ENCODE results near the gene CHN2. TPM values are rescaled to one million over a fixed set of nuclear protein-coding genes. Genes with fewer than 3 reads are reported as not detected.

Gene CHN2
- total RNA-seq, 1 donor from 2014 or later, result 56.5 TPM

- no peak for DNase-seq (ENCODE audit: low spot score)
- no peak for ATAC-seq
Observed at GRCh38 chr7:29353810-29354209, 159.2 kb downstream of the CHN2 start.

GRCh38 chr7:29354340-29354739, 159.8 kb downstream of the CHN2 start:
- ATAC-seq, result no peak
- no peak for DNase-seq (ENCODE audit: low spot score)

DNA sequence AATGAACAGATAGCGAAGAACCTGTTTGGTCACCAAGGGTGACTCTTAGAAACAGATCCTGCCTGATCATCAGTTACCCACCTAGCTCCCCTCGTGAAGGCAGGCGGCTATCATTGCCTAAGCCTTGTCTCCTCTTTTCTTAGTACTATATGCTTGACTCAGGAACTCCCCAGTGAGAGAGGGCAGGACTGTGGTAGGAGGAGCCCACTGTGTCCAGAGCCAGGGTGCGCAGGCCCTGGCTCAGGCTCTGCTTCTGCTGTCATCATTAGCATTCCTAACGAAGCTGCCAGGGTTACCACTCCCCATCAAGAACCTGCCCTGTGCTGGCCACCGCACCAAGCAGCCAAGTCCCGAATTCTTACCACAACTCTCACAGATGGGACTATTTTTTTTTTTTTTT, 160.8 kb downstream of the CHN2 start:
- DNase-seq (ENCODE audit: low spot score), result no peak
- no peak for ATAC-seq

DNA sequence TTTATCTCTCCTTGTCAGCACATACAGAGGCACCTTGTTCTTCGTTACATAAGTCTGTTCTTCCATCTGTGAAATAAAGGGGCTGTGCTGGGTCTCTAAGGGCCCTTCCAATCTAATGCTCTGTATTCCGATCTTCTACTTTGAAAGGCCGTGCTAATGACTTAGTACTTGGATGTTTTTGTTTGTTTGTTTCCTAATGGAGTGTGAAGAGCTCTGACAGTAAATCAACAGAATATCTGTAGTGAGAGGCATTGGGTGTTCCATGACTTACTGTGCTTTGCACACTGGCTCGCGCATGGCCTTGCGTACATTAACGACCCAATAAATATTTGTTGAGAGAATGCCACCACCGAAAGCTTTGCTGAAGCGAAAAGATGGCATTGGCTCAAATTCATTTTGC, 162.1 kb downstream of the CHN2 start:
- DNase-seq (ENCODE audit: low spot score) (no peak), ATAC-seq (no peak)

DNA sequence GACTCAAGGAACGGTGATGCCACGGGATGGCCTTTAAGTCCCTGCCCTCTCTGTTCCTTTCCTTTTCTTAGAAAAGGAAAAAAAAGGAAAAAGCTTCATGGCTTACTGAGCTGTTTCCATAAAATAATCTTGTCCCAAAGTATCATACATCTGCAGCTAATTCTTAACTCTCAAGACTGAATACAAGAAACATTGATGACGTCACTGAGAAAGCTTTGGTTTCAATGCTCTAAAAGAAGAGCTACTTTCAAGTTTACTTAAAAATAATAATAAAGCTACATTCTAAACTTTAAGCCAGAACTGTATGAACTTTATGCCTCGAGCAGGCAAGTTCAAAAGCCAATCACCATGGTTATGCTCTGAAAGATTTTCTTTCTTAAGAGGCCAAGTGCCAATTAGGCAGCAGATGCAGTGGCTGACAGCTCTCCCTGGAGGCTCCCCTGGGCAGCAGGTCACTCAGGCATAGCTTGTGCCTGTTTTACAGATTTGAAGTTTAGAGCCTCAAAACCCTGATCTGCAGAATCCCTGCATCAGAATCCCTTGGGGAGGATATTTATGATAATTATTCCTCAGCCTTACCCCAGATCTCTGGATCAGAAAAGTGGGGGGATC, 165.0 kb downstream of the CHN2 start:
- ATAC-seq, result no peak
- DNase-seq (ENCODE audit: low spot score), result no peak

DNA sequence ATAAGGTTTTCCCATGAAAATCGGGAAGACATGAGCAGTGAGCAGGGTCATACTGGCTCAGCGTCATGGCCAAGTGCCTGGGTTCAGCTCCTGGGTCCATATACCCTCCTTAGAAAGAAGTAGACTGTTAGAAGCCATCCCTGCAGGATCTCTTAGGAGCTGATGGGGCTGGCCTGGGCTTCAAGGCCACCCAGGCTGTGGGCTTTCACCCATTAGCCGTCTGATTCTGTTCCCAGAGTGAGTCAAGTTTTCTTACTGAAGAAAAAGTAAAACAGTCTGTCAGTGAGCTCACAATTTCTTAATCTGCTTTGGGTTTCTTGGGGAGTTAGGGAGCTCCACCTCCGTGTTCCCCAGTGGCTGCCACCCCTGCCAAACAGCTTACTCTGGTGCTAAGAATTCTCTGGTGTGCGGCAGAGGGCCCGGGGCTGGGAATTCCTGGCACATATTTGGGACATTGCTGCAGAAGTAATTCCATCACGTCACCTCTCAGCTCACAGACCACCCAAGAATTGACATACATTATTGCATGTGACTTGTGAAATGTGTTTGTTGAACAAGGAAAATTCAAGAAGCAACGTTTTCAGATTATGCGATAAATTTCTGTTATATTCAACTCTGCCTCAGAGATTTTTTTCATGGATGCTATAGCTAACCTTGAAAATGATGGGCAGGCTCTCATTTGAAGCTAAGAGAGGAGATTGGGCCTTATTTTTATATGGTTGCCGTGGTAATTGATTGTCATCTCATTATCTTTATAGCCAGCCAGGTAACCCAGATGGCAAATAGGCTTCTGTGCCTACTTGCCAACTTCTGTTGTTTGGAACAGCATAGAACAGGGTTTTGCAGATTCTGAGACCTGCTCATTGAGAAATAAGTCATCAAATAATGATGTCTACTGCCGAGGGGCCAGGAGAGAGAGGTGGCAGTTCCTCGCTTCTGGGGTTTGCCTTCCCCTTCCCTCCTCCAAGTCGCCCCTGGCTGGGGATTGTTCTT, 166.4 kb downstream of the CHN2 start:
- ATAC-seq, result no peak
- DNase-seq (ENCODE audit: low spot score), result no peak

DNA sequence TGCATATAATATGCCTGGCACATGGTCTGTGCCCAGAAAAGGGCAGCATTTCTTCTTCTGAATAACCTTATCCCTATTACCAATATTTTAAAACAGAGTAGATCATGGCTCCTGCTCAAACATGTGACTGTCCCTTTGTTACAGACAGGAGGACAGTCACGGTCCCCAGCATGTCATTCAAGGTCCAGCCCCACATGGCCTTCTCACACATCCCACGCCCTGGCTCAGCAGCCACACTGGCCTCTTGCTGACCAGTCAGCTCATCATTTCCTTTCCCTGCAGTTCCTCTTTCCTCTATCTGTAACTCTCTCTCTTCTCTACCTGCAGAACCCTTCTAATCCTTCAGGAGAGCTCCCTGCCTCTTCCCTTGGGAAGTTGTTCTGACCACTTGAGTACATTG, 167.8 kb downstream of the CHN2 start:
- ATAC-seq (no peak), DNase-seq (ENCODE audit: low spot score) (no peak)

DNA sequence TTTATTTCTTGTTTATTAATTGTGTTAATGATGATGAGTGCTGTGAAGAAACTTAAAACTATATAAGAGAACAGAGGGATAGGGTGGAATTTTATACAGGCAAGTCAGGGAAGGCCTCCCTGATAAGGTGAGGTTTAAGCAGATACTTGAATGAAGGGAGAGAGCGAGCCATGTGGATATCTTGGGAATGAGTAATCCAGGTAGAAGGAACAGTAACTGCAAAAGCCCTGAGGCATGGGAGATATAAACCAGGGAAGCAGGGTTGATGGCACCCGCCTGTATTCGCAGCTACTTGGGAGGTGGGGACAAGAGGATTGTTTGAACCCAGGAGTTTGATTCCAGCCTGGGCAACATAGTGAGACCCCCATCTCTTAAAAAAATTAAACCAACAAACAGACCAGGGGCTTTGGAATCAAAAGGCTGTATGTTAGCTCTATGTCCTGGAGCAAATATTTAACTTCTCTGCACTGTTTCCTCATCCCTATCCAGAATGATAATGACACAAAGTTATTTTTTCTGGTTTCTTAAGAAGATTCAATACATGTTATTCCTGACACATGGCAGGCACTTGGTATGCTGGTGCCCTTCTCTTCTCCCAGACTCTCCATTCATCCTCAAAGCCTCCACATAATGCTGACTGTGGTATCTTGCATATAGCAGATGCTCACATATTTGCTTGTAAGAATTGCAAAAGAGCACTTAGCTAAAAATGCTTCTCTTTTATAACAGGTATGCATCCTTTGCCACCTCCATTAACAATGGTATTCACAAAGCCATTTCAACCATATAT, 169.3 kb downstream of the CHN2 start:
- DNase-seq (ENCODE audit: low spot score) (no peak), ATAC-seq (no peak)

- no peak for DNase-seq (ENCODE audit: low spot score)
- no peak for ATAC-seq
Observed at GRCh38 chr7:29364661-29365060, 170.1 kb downstream of the CHN2 start.

- no peak for DNase-seq (ENCODE audit: low spot score)
- no peak for ATAC-seq
Observed at GRCh38 chr7:29365423-29365822, 170.8 kb downstream of the CHN2 start.

DNA sequence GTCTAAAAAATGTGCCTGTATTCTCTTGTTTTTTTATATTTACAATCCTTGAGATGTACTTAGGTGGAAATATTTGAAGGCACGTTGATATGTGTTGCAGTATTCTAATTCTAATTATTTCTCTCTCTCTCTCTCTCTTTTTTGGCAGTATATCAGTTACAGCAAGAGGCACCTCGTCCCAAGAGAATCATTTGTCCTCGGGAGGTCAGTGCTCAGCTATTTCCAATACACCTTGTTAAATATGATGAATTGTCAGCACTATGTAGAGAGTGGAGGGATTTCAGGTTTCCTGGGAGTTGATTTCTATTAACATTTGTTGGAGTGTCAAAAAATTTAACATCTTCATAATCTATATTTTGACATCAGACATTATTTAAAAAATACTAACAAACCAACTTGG, 173.2 kb downstream of the CHN2 start:
- ATAC-seq (no peak), DNase-seq (ENCODE audit: low spot score) (no peak)

- no peak for DNase-seq (ENCODE audit: low spot score)
- no peak for ATAC-seq
Observed at GRCh38 chr7:29369909-29370488, 175.4 kb downstream of the CHN2 start.

- DNase-seq (ENCODE audit: low spot score), result no peak
Observed at GRCh38 chr7:29370531-29371314, 176.1 kb downstream of the CHN2 start.

GRCh38 chr7:29371472-29371871, 176.9 kb downstream of the CHN2 start:
- ATAC-seq (no peak), DNase-seq (ENCODE audit: low spot score) (no peak)

More at GRCh38 chr7:29370531-29371314, 176.1 kb downstream of the CHN2 start:
- ATAC-seq, result peak; percentile 24

- DNase-seq (ENCODE audit: low spot score), result no peak
- no peak for ATAC-seq
Observed at GRCh38 chr7:29372351-29373090, 177.9 kb downstream of the CHN2 start.

GRCh38 chr7:29375641-29376562, 181.3 kb downstream of the CHN2 start:
- ATAC-seq, result peak; percentile 91
- peak; percentile 84 for DNase-seq (ENCODE audit: low spot score)

- no peak for ATAC-seq
Observed at GRCh38 chr7:29377718-29378117, 183.1 kb downstream of the CHN2 start.

GRCh38 chr7:29379551-29379950, 185.0 kb downstream of the CHN2 start:
- ATAC-seq (no peak), DNase-seq (ENCODE audit: low spot score) (no peak)

More at GRCh38 chr7:29377718-29378117, 183.1 kb downstream of the CHN2 start:
- DNase-seq (ENCODE audit: low spot score), result no peak
